Measurements from ENCODE around the gene XYLB.
"Not testable (repeated sequence)": the region's sequence is repeated elsewhere in the genome, so short reads cannot be mapped to it uniquely, and the experiment has no call there.

XYLB gene

DNA sequence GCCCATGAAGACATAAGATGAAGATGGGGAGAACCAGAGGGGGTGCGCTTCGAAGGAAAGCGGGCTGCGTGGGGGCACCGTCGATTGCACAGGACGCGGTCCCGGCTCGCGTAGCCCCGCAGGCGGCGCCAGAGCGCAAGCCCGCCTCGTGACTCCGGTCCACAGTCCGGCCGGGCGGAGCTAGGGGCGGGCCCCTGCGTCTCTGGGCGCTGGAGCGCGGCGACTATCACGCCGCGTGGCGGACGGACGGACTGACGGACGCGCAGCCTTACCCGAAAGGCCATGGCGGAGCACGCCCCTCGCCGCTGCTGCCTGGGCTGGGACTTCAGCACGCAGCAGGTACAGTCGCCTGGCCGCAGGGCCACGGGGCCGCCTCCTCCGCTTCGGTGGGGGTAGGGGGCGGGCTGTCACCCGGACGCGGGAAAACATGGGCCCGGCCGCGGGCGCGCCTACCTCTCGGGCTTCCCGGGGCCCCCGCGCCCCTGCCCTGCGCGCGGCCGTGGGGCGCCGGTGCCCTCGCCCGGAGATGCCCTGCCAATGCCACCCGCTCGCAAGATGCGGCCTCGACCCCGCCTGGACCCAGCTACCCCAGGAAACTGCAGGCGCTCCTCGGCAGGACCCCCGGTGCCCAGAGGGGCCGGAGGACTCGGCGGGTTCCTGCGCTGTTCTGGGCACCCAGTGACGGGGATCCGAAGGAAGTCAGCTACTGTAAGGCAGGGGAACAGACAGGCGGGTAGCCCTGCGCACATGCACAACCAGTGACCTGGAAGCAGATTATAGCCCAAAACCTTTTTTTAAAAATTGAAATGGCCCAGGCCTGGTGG, at the start of gene XYLB:
Gene XYLB (plus strand): TSS at position 199 of the 824 bp plus-strand sequence. CDS start 84 bp downstream, at position 283.
- TF ChIP-seq, protein P1, sequence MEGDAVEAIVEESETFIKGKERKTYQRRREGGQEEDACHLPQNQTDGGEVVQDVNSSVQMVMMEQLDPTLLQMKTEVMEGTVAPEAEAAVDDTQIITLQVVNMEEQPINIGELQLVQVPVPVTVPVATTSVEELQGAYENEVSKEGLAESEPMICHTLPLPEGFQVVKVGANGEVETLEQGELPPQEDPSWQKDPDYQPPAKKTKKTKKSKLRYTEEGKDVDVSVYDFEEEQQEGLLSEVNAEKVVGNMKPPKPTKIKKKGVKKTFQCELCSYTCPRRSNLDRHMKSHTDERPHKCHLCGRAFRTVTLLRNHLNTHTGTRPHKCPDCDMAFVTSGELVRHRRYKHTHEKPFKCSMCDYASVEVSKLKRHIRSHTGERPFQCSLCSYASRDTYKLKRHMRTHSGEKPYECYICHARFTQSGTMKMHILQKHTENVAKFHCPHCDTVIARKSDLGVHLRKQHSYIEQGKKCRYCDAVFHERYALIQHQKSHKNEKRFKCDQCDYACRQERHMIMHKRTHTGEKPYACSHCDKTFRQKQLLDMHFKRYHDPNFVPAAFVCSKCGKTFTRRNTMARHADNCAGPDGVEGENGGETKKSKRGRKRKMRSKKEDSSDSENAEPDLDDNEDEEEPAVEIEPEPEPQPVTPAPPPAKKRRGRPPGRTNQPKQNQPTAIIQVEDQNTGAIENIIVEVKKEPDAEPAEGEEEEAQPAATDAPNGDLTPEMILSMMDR (IDR thresholded peaks at IDR 0.05; ENCODE audit: borderline replicate concordance, insufficient read depth, low read depth, low read length) = peak; percentile 96

DNA sequence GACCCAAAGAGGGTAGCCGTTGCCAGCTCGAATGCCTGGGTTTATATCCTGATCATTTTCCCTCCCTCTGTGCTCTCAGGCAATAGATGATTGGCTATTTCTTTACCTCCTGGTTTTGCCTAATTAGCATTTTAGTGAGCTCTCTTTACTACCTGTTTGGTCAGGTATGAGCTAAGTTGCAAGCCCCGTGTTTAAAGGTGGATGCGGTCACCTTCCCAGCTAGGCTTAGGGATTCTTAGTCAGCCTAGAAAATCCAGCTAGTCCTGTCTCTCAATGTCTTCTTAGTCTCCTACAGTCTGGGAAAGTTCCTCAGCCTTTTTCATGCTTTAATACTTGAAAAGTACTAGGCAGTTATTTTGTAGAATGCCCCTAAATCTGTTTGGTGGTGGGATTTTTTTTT, 49.5 kb upstream of the XYLB start:
- H3K4me3 ChIP-seq (ENCODE audit: low read depth, low read length) = not testable (repeated sequence)

More for the DNA sequence above, at the start of gene XYLB:
- peak within 1 kb of the TSS; percentile 76 for H3K4me3 ChIP-seq (ENCODE audit: low read depth, low read length)

DNA sequence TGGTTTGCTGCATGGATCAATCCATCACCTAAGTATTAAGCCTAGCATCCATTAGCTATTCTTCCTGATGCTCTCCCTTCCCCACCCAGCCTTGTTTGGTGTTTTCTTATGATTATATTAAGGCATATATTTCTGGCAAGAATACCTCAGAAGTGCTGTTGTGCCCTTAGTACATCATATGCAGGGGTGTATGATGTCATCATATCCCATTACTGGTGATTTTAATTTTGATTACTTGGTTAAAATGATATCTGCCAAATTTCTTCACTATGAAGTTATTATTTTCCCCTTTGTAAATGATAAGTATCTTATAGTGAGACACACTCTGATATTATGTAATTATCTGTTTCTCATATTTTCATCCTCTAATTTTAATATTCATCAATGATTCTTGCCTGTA, 49.0 kb upstream of the XYLB start:
- TF ChIP-seq, protein P1 (IDR thresholded peaks at IDR 0.05; ENCODE audit: borderline replicate concordance, insufficient read depth, low read depth, low read length) = no peak
- H3K4me3 ChIP-seq (ENCODE audit: low read depth, low read length) = no peak overlapping the region

DNA sequence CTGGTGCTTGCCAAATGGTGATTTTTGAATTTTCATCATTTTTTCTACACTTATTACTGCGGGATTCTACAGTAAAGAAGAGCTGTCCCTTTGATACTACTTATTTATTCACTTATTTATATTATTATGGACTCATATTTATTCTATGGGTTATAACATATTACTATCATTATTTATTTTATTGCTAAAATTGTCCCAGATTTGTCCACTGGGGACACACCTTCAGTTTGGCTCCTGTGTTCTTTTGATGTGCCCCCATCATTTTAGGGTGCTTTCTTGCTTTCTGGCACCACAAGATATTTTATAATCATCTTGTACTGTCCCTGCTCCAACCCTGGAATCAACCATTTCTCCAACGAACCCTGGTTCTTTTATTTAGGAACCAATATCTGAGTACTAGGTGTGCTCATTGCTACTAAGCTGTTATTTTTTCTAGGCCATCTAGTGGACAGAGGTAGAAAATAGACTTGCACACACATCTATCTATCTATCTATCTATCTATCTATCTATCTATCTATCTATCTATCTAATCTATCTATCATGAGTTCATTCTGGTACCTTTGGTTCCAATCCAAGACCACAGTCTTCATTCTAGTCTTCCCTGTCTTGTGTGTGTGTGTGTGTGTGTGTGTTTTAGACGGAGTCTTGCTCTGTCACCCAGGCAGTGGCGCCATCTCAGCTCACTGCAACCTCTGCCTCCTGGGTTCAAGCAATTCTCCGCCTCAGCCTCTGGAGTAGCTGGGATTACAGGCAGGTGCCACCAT, 48.5 kb upstream of the XYLB start:
- no peak overlapping the region for H3K4me3 ChIP-seq (ENCODE audit: low read depth, low read length)
- TF ChIP-seq, protein P1 (IDR thresholded peaks at IDR 0.05; ENCODE audit: borderline replicate concordance, insufficient read depth, low read depth, low read length) = peak; percentile 30; the same call in 1 of the 2 replicates

DNA sequence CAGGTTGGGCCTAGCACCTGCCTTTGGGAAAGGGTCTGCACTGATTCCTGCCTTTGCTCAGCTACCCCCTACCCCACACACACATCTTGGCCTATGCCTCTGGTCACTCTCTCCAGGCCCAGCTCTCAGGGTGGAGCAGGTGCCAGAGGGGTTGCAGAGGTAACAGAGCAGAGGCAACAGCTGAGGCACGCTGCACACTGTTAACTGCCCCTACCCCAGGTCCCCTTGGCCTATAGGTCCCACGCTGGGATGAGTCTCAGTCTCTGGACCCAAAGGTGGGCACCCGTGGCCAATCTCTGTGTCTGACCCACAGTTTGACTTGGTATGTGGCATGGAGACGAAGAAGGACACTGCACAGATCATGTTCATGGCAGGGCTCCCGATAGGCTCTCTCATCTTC, 39.6 kb upstream of the XYLB start:
- H3K4me3 ChIP-seq (ENCODE audit: low read depth, low read length) = no peak overlapping the region
- TF ChIP-seq, protein P1 (IDR thresholded peaks at IDR 0.05; ENCODE audit: borderline replicate concordance, insufficient read depth, low read depth, low read length) = no peak

DNA sequence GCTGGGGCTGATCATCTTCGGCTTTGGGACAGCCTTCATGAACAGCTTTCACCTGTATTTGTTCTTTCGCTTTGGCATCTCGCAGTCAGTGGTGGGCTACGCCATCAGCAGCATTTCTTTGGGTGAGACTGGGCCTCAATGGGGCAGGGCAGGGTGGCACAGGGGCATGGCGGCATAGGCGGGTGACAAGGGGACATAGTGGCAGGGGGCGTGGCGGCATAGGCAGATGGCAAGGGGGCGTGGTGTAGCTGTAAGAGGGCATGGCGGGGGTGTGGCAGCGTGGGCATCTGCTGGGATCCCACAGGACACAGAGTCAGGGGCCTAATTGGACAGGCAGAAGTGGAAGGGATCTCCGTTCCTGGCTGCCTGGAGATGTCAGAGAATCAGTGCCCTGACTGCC, 39.0 kb upstream of the XYLB start:
- TF ChIP-seq, protein P1 (IDR thresholded peaks at IDR 0.05; ENCODE audit: borderline replicate concordance, insufficient read depth, low read depth, low read length) = no peak
- H3K4me3 ChIP-seq (ENCODE audit: low read depth, low read length) = no peak overlapping the region

DNA sequence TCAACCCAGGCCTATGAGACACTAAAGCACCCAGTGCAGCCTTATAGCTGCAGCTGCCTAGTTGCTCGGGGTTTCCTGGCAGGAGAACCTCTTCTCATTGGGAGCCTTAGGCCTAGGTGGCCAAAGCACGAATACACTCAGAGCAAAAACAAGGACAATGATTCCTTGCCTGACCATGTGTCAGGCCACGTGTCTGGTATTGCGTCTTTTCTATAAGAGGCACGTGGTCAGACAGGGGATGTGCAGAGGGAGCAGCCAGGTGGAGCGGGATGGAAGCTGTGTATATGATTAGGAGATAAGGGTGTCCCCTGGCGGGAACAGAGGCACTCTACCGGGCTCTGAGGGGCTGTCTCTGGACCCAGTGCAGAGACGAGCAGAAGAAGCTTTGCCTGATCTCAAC, 38.1 kb upstream of the XYLB start:
- H3K4me3 ChIP-seq (ENCODE audit: low read depth, low read length) = no peak overlapping the region
- TF ChIP-seq, protein P1 (IDR thresholded peaks at IDR 0.05; ENCODE audit: borderline replicate concordance, insufficient read depth, low read depth, low read length) = no peak

Measured in GM12875 (cell line).